KOPT-K1 (cell line): ENCODE results near the gene PCYOX1L.
"Not testable (repeated sequence)": the region's sequence is repeated elsewhere in the genome, so short reads cannot be mapped to it uniquely, and the experiment has no call there.

Experiments used
- H3K27ac ChIP-seq: fragments of 200-600 bp; sonication (generic); 2 replicates; pipeline ENCODE4 v1.5.1; 2016; ENCODE audit warnings: antibody characterized with exemption, mild to moderate bottlenecking, low read depth, low read length; ENCODE audit not compliant: poor library complexity, severe bottlenecking
- H3K36me3 ChIP-seq: fragments of 200-600 bp; sonication (generic); 2 replicates; pipeline ENCODE4 v1.5.1; 2017; ENCODE audit warnings: antibody characterized with exemption, mild to moderate bottlenecking, low read length, moderate library complexity; ENCODE audit not compliant: insufficient read depth
- H3K9me3 ChIP-seq: fragments of 200-600 bp; sonication (generic); 2 replicates; pipeline ENCODE4 v1.5.1; 2017; ENCODE audit warnings: antibody characterized with exemption, low read length, mild to moderate bottlenecking; ENCODE audit not compliant: insufficient read depth, poor library complexity, severe bottlenecking

Gene PCYOX1L

DNA sequence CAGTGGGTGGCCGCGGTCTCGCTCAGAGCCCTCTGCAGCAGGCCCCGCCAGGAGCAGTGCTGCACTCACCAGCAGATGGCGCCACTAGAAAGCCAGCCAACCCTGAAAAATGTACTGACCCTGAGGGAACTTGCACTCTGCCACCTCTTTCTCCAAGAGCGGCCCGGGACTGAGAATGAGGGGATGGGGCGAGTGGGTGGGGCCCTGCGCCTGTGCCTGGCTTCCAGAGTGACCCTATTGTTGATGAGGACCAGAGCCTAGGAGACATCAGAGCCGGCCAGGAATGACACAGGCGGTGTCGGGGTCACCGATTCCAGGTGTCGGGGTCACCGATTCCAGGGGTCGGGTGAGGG lies 24.1 kb downstream of the PCYOX1L start:
- Histone ChIP-seq H3K27ac (no peak overlapping the region), H3K36me3 (no peaks in the 10 kb centered on the region), H3K9me3 (no peaks in the 10 kb centered on the region)

GRCh38 chr5:149382517-149383220 lies 24.8 kb downstream of the PCYOX1L start:
- no peaks in the 10 kb centered on the region for H3K36me3 ChIP-seq
- H3K27ac ChIP-seq: no peak overlapping the region

DNA sequence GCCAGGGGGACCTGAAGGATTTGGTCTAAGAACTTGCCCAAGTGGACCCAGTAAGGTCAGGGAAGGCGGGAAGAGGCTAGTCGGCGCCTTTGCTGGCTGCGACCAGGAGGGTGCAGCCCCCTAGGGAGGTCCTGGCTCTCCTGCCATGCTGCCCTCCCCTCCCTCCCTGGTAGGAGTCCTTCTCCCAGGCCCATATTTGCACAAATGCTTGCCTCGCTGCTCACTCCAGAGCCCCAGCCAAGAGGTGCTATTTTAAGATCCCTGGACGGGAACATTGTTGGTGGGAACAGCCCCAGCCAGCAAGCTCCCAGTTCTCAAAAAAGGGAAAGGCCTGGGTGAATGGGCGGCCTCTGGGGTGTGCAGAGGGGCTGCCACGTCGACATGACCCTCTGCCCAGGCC lies 25.6 kb downstream of the PCYOX1L start:
- H3K36me3 ChIP-seq: no peaks in the 10 kb centered on the region
- H3K27ac ChIP-seq: no peak overlapping the region
- H3K9me3 ChIP-seq: no peaks in the 10 kb centered on the region

More at GRCh38 chr5:149382517-149383220, 24.8 kb downstream of the PCYOX1L start:
- H3K9me3 ChIP-seq: no peaks in the 10 kb centered on the region

DNA sequence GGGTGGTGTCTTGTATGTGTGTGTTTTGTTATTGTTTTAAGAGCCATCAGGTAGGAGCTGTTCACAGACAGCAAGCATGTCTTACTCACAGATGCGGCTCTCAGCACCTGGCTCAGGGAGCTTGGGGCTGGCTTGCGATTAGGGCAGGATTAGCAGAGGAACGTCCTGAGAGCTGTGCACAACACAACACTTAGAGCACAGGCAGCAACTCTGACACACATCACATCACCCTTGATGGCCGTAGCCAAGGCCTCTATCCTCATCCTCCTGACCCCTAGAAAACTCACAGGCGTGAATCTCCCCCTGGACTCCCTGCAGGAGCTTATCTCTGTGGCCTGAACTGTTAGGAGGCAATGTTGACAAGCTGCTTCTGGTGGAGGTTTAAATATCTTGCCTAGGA lies 28.3 kb downstream of the PCYOX1L start:
- Histone ChIP-seq H3K27ac (no peak overlapping the region), H3K36me3 (no peaks in the 10 kb centered on the region), H3K9me3 (no peaks in the 10 kb centered on the region)

GRCh38 chr5:149387081-149387631 lies 29.3 kb downstream of the PCYOX1L start:
- Histone ChIP-seq H3K9me3 (no peaks in the 10 kb centered on the region), H3K27ac (no peak overlapping the region), H3K36me3 (no peaks in the 10 kb centered on the region)

- no peaks in the 10 kb centered on the region for H3K9me3 ChIP-seq
- no peaks in the 10 kb centered on the region for H3K36me3 ChIP-seq
- no peak overlapping the region for H3K27ac ChIP-seq
Observed at GRCh38 chr5:149387982-149388381, 30.1 kb downstream of the PCYOX1L start.

DNA sequence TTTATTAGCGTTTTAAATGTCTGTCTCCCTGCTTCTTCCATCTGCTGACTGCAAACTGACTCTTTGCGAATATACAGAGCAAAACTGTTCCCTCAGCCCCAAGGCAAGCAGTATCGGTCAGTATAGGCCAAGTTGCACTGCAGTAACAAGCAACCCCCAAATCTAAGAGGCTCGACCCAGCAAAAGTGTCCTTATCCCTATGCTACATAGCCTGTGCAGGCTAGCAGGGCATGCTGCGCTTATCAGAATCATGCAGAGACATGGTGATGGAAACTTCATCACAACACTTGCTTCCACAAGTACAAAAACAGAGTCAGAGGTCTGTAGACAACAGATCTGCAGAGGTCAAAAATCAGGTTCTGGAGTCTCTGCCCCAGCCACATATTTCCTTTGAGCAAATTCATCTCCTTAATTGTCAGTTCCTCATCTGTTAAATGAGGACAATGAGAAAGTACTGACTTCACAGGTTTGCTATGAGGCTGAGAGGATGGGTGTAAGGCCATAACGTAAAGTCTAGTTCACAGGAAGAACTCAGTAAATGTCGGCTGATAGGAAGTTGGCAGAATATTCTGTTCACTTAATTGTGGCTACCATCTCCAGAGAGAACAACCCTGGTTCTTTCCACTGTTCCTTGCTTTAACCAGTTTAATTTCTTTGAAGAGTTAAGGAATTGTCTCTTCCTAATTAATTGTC lies 30.8 kb downstream of the PCYOX1L start:
- no peaks in the 10 kb centered on the region for H3K9me3 ChIP-seq
- no peak overlapping the region for H3K27ac ChIP-seq
- no peaks in the 10 kb centered on the region for H3K36me3 ChIP-seq

DNA sequence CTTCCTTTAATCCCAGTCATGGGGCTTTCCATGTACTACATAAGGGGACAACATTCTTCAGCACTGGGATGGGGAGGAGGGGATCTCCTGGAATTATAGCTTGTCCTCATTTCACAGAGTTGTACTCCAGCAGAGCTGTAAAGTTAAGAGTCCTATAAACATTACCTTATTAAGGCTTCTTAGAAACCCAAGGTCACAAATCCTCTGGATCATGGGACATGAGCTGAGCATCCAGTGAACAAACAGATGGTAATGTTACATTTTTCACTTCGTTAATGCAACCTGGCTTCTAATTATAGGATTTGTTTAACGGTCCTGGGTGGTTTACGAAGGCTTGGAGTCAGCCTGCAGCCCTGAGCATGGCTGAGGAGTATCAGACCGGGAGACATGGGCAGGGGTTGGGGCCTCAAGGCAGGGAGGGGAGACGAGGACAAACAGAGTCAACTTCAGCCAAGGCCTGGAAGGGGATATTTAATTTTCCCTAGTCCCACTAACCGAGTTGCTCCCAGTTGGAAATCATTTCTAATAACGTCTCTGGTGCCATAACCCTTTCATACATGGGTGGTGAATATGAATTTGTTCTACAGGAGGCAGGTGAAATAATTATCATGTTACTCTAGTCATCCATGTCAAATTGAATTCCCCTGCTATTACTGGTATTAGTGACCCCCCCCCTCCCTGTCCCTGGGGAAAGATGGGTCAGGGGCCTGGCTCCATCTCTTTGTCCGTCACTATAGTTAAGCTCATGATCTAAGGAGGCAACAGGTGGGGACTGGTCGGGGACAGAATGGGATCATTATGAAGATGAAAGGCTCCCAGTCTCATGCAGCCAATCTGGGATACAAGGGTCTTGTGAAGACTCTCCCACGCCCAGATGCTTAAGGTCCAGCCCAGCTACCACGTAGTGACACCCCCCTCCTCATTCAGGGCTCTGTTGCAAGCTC lies 32.0 kb downstream of the PCYOX1L start:
- H3K27ac ChIP-seq: no peak overlapping the region
- no peaks in the 10 kb centered on the region for H3K36me3 ChIP-seq
- H3K9me3 ChIP-seq: no peaks in the 10 kb centered on the region

DNA sequence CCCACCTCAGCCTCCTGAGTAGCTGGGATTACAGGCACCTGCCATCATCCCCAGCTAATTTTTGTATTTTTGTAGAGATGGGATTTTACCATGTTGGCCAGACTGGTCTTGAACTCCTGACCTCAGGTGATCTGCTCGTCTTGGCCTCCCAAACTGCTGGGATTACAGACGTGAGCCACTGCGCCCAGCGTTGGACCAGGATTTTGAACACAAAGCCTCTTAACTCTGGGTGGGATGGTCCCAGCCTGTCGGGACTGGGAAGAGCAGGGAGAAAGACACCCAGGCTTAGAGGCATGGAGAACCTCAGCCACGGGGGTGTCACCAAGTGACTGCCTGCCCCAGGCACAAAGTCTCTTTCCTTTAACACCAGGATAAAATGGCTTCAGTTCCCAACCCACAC lies 33.2 kb downstream of the PCYOX1L start:
- not testable (repeated sequence) for H3K27ac ChIP-seq, H3K36me3 ChIP-seq, H3K9me3 ChIP-seq

- Histone ChIP-seq H3K36me3 (no peaks in the 10 kb centered on the region), H3K9me3 (no peaks in the 10 kb centered on the region), H3K27ac (no peak overlapping the region)
Observed at GRCh38 chr5:149391524-149391923, 33.7 kb downstream of the PCYOX1L start.

GRCh38 chr5:149392718-149393117 lies 34.9 kb downstream of the PCYOX1L start:
- no peaks in the 10 kb centered on the region for H3K9me3 ChIP-seq
- no peak overlapping the region for H3K27ac ChIP-seq
- no peaks in the 10 kb centered on the region for H3K36me3 ChIP-seq

DNA sequence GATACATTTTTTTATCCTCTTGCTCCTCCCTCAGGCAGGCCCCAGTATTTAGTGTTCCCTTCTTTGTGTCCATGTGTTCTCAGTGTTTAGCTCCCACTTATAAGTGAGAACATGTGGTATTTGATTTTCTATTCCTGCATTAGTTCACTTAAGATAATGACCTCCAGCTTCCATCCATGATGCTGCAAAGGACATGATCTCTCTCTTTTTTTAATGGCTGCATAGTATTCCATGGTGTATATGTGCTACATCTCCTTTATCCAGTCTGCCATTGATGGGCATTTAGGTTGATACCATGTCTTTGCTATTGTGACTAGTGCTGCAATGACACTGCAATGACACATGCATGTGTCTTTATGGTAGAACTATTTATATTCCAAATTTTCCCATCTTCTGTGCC lies 37.1 kb downstream of the PCYOX1L start:
- not testable (repeated sequence) for H3K27ac ChIP-seq, H3K9me3 ChIP-seq, H3K36me3 ChIP-seq

DNA sequence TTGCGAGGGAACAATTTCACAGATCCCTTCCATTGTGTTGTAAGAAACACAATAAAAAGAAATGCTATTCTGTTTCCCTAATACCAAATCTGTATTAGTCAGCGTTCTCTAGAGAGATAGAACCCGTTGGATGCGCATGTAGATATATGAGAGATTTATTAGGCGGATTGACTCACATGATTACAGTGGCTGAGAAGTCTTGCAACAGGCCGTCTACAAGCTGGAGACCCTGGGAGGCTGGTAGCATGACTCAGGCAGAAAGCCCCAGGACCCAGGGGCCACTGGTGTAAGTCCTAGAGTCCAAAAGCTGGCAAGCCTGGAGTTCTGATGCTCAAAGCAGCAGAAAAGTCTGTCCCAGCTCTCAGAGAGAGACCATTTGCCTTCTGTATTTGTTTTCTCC lies 39.7 kb downstream of the PCYOX1L start:
- Histone ChIP-seq H3K36me3 (no peaks in the 10 kb centered on the region), H3K9me3 (no peaks in the 10 kb centered on the region), H3K27ac (no peak overlapping the region)

- H3K27ac ChIP-seq, H3K9me3 ChIP-seq: not testable (repeated sequence)
Observed at GRCh38 chr5:149398747-149399266, 41.0 kb downstream of the PCYOX1L start.

GRCh38 chr5:149399775-149400174 lies 41.9 kb downstream of the PCYOX1L start:
- no peaks in the 10 kb centered on the region for H3K9me3 ChIP-seq
- H3K27ac ChIP-seq: no peak overlapping the region
- H3K36me3 ChIP-seq: no peaks in the 10 kb centered on the region

More at GRCh38 chr5:149398747-149399266, 41.0 kb downstream of the PCYOX1L start:
- H3K36me3 ChIP-seq: not testable (repeated sequence)
